NCI-H1694 (cell line): ENCODE results near the gene ACE2.
A peak's percentile ranks its signal among the peaks of the same experiment; 100 is the strongest.

Source experiments
- DNase-seq: peaks from one replicate; lab custom pipeline; 2025; lab: John Stamatoyannopoulos, UW

Gene ACE2

GRCh38 chrX:15574017-15574416 is 26.7 kb downstream of the ACE2 start:
- no peak for DNase-seq

DNA sequence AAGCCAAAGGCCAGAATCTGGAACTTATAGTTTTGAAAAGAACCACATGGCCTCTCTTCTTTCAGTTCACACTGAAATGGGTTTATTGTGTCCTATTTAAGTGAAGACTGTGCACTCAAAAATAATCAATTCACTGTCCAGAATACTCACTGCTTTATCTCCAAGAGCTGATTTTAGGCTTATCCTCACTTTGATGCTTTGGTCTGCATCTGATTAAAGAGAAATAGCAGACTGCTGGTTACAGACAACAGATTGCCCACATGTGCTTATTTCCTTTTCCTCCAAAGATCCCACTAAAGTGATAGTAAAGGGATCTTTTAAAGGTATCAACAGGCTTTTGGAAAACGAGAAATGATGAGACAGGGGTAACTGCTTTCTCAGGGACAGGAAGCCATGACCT is 30.6 kb downstream of the ACE2 start:
- no peak for DNase-seq

DNA sequence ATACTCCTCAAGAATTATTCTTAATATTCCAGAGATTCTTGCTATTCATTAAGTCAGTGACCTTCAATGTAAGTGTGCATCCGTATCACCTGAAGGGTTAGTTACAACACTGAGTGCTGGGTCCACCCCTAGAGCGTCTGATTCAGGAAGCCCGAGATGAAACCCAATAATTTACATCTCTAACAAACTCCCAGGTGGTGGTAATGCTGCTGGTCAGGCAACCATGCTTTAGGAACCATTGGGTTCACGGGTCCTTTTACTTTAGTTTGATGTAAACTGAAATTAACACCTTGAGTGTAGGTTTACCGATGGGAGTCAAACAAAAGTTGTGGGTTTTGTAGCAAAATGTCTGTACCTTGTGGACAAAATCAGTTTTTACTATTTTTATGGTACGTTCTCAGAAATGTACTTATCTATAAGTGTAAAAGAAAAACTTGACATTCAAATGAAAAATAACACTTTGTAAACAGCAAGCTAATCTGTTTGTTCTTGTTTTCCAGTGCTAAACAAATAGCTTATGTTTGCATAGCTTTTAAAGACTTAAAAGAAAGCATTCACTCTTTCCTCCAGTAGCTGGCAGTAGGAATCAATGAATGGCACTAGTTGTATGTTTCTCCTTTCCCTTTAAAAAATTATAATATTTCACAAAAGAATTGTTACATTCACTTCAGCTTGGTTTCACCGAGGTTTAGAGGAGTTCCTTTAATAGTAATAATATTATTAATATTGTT is 32.7 kb downstream of the ACE2 start:
- no peak for DNase-seq

GRCh38 chrX:15567267-15567666 is 33.5 kb downstream of the ACE2 start:
- DNase-seq, result no peak

- DNase-seq, result no peak
Observed at GRCh38 chrX:15566244-15566643, 34.5 kb downstream of the ACE2 start.

DNA sequence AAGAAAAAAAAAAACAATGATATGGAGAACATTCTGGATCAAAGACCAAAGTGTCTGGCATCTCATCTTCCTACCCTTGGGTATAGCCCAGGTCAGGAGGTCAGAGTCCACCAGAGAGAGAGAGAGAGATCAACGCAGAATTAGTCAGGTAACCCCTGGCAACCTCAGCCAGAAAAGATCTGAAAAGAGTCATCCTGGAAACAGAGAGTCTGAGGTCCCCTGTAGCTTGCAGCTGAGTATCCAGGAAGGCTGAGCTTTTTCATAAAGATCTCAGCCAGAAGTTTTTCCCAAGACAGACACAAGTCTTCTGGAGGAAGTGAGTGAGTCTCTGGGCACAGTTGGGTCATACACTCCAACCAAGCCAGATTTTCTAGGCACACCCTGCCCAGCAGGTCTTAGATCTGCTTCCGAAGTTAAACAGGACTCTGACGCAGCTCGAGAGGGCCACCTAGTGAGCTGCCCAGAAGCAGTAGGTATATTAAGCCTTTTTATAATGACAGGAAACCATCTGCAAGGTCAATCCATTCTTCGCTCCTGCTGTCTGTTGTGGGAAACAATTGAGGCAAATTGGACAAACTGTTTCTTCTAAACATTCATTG is 35.7 kb downstream of the ACE2 start:
- DNase-seq, result peak; percentile 10

- DNase-seq, result no peak
Observed at GRCh38 chrX:15563056-15563455, 37.7 kb downstream of the ACE2 start.

GRCh38 chrX:15560924-15561323 is 39.8 kb downstream of the ACE2 start:
- no peak for DNase-seq

GRCh38 chrX:15559227-15559626 is 41.5 kb downstream of the ACE2 start:
- DNase-seq, result no peak

GRCh38 chrX:15549189-15550012 is 51.4 kb downstream of the ACE2 start:
- DNase-seq, result no peak

GRCh38 chrX:15547356-15547755 is 53.4 kb downstream of the ACE2 start:
- DNase-seq, result no peak

DNA sequence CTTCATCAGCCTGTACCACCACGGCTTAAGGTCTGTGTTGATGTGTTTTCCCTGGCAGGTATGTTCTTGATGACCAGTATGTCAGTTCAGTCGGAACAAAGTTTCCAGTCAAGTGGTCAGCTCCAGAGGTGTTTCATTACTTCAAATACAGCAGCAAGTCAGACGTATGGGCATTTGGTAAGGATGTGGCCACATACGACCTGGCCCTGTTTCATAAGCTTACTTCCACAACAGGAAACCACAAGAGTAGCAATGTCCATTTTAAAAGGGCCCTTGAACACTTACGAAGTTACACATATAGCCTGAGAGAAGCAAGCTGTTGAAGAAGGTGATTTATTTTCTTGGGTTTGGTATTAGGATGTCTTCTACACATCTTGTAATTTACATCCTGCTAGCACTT is 54.0 kb downstream of the ACE2 start:
- no peak for DNase-seq

GRCh38 chrX:15530318-15530717 is 70.4 kb downstream of the ACE2 start:
- DNase-seq, result no peak

DNA sequence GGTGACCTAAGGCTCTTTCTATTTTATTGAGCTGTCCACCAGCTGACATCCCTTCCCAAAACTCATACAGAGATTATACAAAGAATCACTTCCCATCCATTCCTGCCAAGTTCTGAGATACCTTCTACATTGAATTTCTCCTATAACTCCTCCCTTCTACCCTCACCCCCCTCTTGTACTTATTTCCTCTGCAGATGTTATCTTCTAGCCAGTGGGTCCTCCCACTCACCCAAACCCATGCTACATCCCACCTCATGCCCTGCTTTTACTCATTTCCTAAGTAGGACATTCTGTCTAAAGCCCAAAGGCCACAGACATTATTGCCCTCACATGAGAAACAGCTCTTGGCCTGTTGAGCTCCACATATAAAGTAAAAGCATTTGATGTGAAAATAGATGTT is 71.6 kb downstream of the ACE2 start:
- DNase-seq, result no peak

GRCh38 chrX:15525664-15526416 is 74.9 kb downstream of the ACE2 start:
- no peak for DNase-seq

- no peak for DNase-seq
Observed at GRCh38 chrX:15524417-15524816, 76.3 kb downstream of the ACE2 start.

- DNase-seq, result no peak
Observed at GRCh38 chrX:15523088-15523487, 77.7 kb downstream of the ACE2 start.

DNA sequence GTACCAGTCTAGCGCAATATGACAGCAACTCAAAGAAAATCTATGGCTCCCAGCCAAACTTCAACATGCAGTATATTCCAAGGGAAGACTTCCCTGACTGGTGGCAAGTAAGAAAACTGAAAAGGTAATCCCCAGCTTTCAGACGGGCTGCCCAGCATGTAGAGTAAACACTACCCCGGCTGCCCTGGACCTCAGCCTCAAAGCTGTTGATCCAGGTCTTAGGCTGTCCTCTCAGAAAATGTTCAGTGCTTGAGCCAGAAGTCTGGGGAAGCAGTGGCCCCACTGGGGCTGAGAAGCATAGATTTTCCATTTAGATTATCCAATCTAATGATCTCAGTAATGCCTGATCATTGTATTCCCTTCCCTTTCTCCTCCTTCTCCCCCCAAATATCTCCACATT is 78.3 kb downstream of the ACE2 start:
- no peak for DNase-seq

DNA sequence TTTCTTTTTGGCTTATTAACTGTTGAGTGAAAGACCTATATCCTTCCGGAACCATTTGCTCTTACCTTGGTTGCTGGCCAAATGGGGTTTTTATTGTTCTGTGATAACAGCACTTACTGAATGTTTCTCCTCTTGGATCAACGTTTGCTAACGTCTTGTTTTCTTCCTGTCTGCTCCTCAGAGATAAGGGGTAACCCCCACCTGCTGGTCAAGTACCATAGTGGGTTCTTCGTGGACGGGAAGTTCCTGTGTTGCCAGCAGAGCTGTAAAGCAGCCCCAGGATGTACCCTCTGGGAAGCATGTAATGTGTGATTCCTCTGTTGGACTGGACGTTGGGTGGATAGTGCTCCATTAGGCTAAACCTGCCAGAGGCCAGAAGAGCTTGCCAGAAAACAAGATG is 84.8 kb downstream of the ACE2 start:
- peak; percentile 43 for DNase-seq

DNA sequence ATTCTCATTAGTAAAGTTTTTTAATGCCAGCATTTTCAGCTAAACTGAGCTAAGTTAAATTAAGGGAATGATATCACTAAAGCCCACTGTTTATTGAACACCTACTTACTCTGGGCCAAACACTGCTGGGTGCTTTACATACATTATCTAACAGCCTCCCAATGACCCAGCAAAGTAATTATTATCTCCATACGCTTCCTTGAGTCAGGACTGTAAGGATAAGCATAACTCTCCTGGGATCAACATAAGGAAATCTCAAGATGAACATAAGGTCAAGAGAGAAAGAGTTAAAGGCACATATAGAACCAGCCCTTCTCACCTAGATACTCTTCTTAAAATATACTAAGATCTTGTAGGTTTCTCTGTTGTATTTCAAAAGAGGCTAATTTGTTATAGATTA is 86.5 kb downstream of the ACE2 start:
- no peak for DNase-seq

DNA sequence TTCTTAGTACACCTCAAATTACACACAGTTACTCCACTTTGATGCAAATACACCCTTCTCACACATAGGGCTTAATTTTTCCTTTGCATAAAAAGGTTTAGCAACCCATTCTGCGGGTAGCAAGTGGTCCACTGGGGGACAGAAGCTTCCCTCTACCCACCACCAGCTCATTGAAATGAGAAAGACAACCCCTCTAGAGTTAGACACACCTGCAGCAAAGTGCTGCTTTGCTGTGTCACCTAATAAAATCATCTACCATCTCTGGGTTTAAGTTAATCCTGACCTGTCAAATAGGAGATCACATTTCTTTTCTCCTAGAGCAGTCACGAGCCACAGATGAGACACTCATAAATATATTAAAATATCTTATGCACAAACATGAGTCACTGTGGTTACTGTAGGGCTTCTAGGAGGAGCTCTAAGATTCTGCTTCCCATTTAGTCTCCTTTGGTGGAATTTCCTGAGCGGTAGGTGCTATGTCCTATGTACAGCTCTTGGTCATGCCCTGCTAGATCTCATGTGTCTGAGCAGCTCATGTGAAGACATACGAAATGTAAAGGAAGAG is 88.3 kb downstream of the ACE2 start:
- DNase-seq, result no peak

DNA sequence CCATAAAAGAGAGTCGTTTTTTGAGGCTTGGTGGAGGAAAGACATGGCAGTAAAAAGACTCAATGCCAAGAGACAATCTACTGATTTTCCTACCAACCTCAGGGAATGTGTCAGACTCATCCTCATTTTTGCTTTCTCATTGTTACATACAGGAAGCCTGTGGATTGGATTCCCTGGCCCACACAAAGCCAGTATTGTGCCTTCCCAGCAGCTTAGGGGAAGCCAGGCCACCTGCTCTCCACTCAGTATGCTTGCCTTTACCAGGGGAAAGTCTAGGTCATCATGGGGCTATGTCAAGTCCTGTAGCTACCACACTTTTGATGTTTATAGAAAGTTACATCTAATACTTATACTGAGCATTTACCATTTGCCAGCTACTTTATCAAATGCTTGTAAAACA is 89.2 kb downstream of the ACE2 start:
- DNase-seq, result no peak
